CD4-positive, alpha-beta memory T cell (primary cell): ENCODE results near the gene TFDP2. TPM values are rescaled to one million over a fixed set of nuclear protein-coding genes. Genes with fewer than 3 reads are reported as not detected.
"Not testable (repeated sequence)": the region's sequence is repeated elsewhere in the genome, so short reads cannot be mapped to it uniquely, and the experiment has no call there.

Experiments used
- CTCF ChIA-PET: fragments of 350-600 bp; sonication (Branson Sonifier 250); formaldehyde crosslinking; loops from one replicate; lab custom pipeline; 2021; ENCODE audit warnings: inconsistent platforms; ENCODE audit not compliant: partially characterized antibody; lab: Charles Lee
- POLR2A ChIA-PET: fragments of 350-600 bp; sonication (Branson Sonifier 250); formaldehyde crosslinking; loops from one replicate; lab custom pipeline; 2021; ENCODE audit not compliant: partially characterized antibody; lab: Charles Lee
- DNase-seq, 5 donors: peaks; one replicate each; pipeline versions ENCODE4 v3.0.0 to v3.0.0-alpha.2; 2020 to 2022; ENCODE audit warnings: mixed read lengths in 1 of 5
- H3K27ac ChIP-seq: one replicate; pipeline ENCODE4 v1.7.0; 2013; ENCODE audit warnings: low read depth, low read length
- H3K27me3 ChIP-seq: 2 replicates; pipeline ENCODE4 v1.7.0; 2013; ENCODE audit warnings: mild to moderate bottlenecking, low read length, moderate library complexity; ENCODE audit not compliant: insufficient read depth
- H3K36me3 ChIP-seq: 2 replicates; pipeline ENCODE4 v1.7.0; 2013; ENCODE audit warnings: mild to moderate bottlenecking, low read length, moderate library complexity; ENCODE audit not compliant: insufficient read depth
- H3K4me1 ChIP-seq: 2 replicates; pipeline ENCODE4 v1.7.0; 2013; ENCODE audit warnings: mild to moderate bottlenecking, low read length, moderate library complexity; ENCODE audit not compliant: insufficient read depth
- H3K4me3 ChIP-seq, 2 donors: one replicate each; pipeline ENCODE4 v1.7.0; 2013; ENCODE audit warnings: low read length in 2 of 2, mild to moderate bottlenecking in 1 of 2
- H3K9me3 ChIP-seq, 2 donors: one replicate each; pipeline ENCODE4 v1.7.0; 2013; ENCODE audit warnings: low read length in 2 of 2, control low read depth in 1 of 2; ENCODE audit not compliant: control insufficient read depth in 1 of 2
- H3K27ac Mint-ChIP-seq, 7 donors: one replicate each; pipeline ENCODE4 v1.8.0; 2020 to 2021; ENCODE audit warnings: mixed read lengths in 7 of 7, mild to moderate bottlenecking in 6 of 7, inconsistent platforms in 3 of 7, moderate library complexity in 3 of 7
- H3K27me3 Mint-ChIP-seq, 2 donors: one replicate each; pipeline ENCODE4 v1.8.0; 2020 to 2021; ENCODE audit warnings: mixed read lengths in 2 of 2
- H3K36me3 Mint-ChIP-seq, 2 donors: one replicate each; pipeline ENCODE4 v1.8.0; 2020 to 2021; ENCODE audit warnings: mixed read lengths in 2 of 2, inconsistent platforms in 1 of 2, mild to moderate bottlenecking in 1 of 2
- H3K4me1 Mint-ChIP-seq, 4 donors: one replicate each; pipeline ENCODE4 v1.8.0; 2020 to 2021; ENCODE audit warnings: mixed read lengths in 4 of 4, mild to moderate bottlenecking in 1 of 4
- H3K4me3 Mint-ChIP-seq, 8 donors: one replicate each; pipeline ENCODE4 v1.8.0; 2020 to 2021; ENCODE audit warnings: mixed read lengths in 8 of 8, mild to moderate bottlenecking in 7 of 8, moderate library complexity in 6 of 8, inconsistent platforms in 3 of 8
- H3K9me3 Mint-ChIP-seq, 8 donors: one replicate each; pipeline ENCODE4 v1.8.0; 2020 to 2021; ENCODE audit warnings: mixed read lengths in 8 of 8, mild to moderate bottlenecking in 5 of 8, inconsistent platforms in 3 of 8, moderate library complexity in 1 of 8
- intact Hi-C: fragments of 100-400 bp; cut with micrococcal nuclease; formaldehyde crosslinking; loops from one replicate; pipeline ENCODE4 v1.15.1; 2023
- polyA plus RNA-seq, 2 donors: library from polyadenylated mRNA; unstranded; fragments of 300-500 nt; fragmentation: Illumina TruSeq; gene quantifications; one replicate each; pipeline ENCODE4 v1.2.3, GENCODE V29; 2021
- total RNA-seq, 2 experiments: library from RNA; stranded (reverse); gene quantifications; one replicate each; pipeline ENCODE4 v1.2.3, GENCODE V29; 2021

The TFDP2 gene
- total and polyA plus RNA-seq, 4 experiments from 2014 or later: 13.6 to 31.5 (median 22.2) TPM

GRCh38 chr3:141929341-141929995 is 219.9 kb downstream of the TFDP2 start:
- Histone ChIP-seq H3K4me1 (no peaks in the 10 kb centered on the region), H3K4me3 (no peak overlapping the region), H3K36me3 (peaks cover 4% of the 10 kb centered on the region), H3K9me3 (no peaks in the 10 kb centered on the region), H3K27ac (no peak overlapping the region), H3K27me3 (no peaks in the 10 kb centered on the region)
- Mint-ChIP-seq H3K4me3 (no peak overlapping the region), H3K9me3 (no peaks in the 10 kb centered on the region), H3K27me3 (no peaks in the 10 kb centered on the region), H3K36me3 (peaks cover 21 to 25% of the 10 kb centered on the region in 2 donors), H3K27ac (peak overlapping the region in 1 of 7 donors; percentile 43), H3K4me1 (no peaks in the 10 kb centered on the region)
- ChIA-PET CTCF (interaction anchor here (1.0 kb wide), 1 partner anchor 16 kb away, joined by 5 read pairs; no protein-coding TSS in a partner anchor), POLR2A (no interaction called here)
- DNase-seq: no peak
- intact Hi-C loops: no loop called here

- POLR2A ChIA-PET: no interaction called here
- no peak for DNase-seq
- Histone ChIP-seq H3K36me3 (peaks cover 4% of the 10 kb centered on the region), H3K4me1 (no peaks in the 10 kb centered on the region), H3K27ac (no peak overlapping the region), H3K27me3 (no peaks in the 10 kb centered on the region), H3K4me3 (no peak overlapping the region), H3K9me3 (no peaks in the 10 kb centered on the region)
- peak overlapping the region in 3 of 7 donors; percentile 31 to 43 (median 42) for H3K27ac Mint-ChIP-seq
- CTCF ChIA-PET: interaction anchor here (1.0 kb wide), 2 partner anchors 15 to 53 kb away, joined by 3 to 5 read pairs; no protein-coding TSS in a partner anchor
- H3K9me3 Mint-ChIP-seq: no peaks in the 10 kb centered on the region
- peaks cover 24 to 27% of the 10 kb centered on the region in 2 donors for H3K36me3 Mint-ChIP-seq
- H3K27me3 Mint-ChIP-seq: no peaks in the 10 kb centered on the region
- no peak overlapping the region for H3K4me3 Mint-ChIP-seq
- H3K4me1 Mint-ChIP-seq: no peaks in the 10 kb centered on the region
- intact Hi-C loops: no loop called here
These were observed 220.6 kb downstream of the TFDP2 start for GRCh38 chr3:141928631-141929270.

- Histone ChIP-seq H3K36me3 (peaks cover 4% of the 10 kb centered on the region), H3K27ac (no peak overlapping the region), H3K27me3 (no peaks in the 10 kb centered on the region), H3K4me3 (no peak overlapping the region), H3K9me3 (no peaks in the 10 kb centered on the region), H3K4me1 (no peaks in the 10 kb centered on the region)
- ChIA-PET CTCF (interaction anchor here (1.3 kb wide), 1 partner anchor 14 kb away, joined by 4 read pairs; no protein-coding TSS in a partner anchor), POLR2A (interaction anchor here (0.6 kb wide), 1 partner anchor 12 kb away, joined by 3 read pairs; no protein-coding TSS in a partner anchor)
- intact Hi-C loops: no loop called here
- H3K4me1 Mint-ChIP-seq: no peaks in the 10 kb centered on the region
- no peaks in the 10 kb centered on the region for H3K27me3 Mint-ChIP-seq
- H3K36me3 Mint-ChIP-seq: peaks cover 35% of the 10 kb centered on the region in 2 donors
- DNase-seq: no peak
- H3K9me3 Mint-ChIP-seq: no peaks in the 10 kb centered on the region
- H3K27ac Mint-ChIP-seq: peak overlapping the region in 1 of 7 donors; percentile 43
- no peak overlapping the region for H3K4me3 Mint-ChIP-seq
These were observed 222.4 kb downstream of the TFDP2 start for GRCh38 chr3:141926929-141927328.

GRCh38 chr3:141925677-141926076 is 223.7 kb downstream of the TFDP2 start:
- peak overlapping the region in 3 of 7 donors; percentile 43 to 66 (median 60) for H3K27ac Mint-ChIP-seq
- not testable (repeated sequence) for H3K36me3 ChIP-seq

GRCh38 chr3:141921316-141921715 is 228.0 kb downstream of the TFDP2 start:
- Mint-ChIP-seq H3K27ac (peak overlapping the region in 3 of 7 donors; percentile 72 to 85 (median 82)), H3K36me3 (peaks cover 27 to 39% of the 10 kb centered on the region in 2 donors), H3K27me3 (no peaks in the 10 kb centered on the region), H3K4me1 (no peaks in the 10 kb centered on the region), H3K4me3 (no peak overlapping the region), H3K9me3 (no peaks in the 10 kb centered on the region)
- H3K36me3 ChIP-seq: peaks cover 4% of the 10 kb centered on the region
- no peak for DNase-seq
- POLR2A ChIA-PET: no interaction called here
- CTCF ChIA-PET: no interaction called here
- H3K27ac ChIP-seq: no peak overlapping the region
- H3K9me3 ChIP-seq: no peaks in the 10 kb centered on the region
- no peaks in the 10 kb centered on the region for H3K27me3 ChIP-seq
- intact Hi-C loops: no loop called here
- no peaks in the 10 kb centered on the region for H3K4me1 ChIP-seq
- H3K4me3 ChIP-seq: no peak overlapping the region

More at GRCh38 chr3:141925677-141926076, 223.7 kb downstream of the TFDP2 start:
- H3K27ac ChIP-seq, H3K27me3 ChIP-seq, H3K4me1 ChIP-seq, H3K4me1 Mint-ChIP-seq, H3K9me3 Mint-ChIP-seq, POLR2A ChIA-PET, H3K27me3 Mint-ChIP-seq, H3K4me3 ChIP-seq, intact Hi-C loops, H3K4me3 Mint-ChIP-seq, H3K9me3 ChIP-seq, DNase-seq: not testable (repeated sequence)
- CTCF ChIA-PET: interaction anchor here (1.4 kb wide), 1 partner anchor 13 kb away, joined by 4 read pairs; no protein-coding TSS in a partner anchor
- peaks cover 39 to 42% of the 10 kb centered on the region in 2 donors for H3K36me3 Mint-ChIP-seq

- peaks cover 28 to 40% of the 10 kb centered on the region in 2 donors for H3K36me3 Mint-ChIP-seq
- POLR2A ChIA-PET: no interaction called here
- H3K4me1 Mint-ChIP-seq: no peaks in the 10 kb centered on the region
- Histone ChIP-seq H3K36me3 (peaks cover 4% of the 10 kb centered on the region), H3K27me3 (no peaks in the 10 kb centered on the region), H3K4me3 (no peak overlapping the region), H3K4me1 (no peaks in the 10 kb centered on the region), H3K9me3 (no peaks in the 10 kb centered on the region), H3K27ac (no peak overlapping the region)
- H3K4me3 Mint-ChIP-seq: no peak overlapping the region
- no peak for DNase-seq
- H3K9me3 Mint-ChIP-seq: no peaks in the 10 kb centered on the region
- H3K27me3 Mint-ChIP-seq: no peaks in the 10 kb centered on the region
- intact Hi-C loops: no loop called here
- CTCF ChIA-PET: no interaction called here
- peak overlapping the region in 2 of 7 donors; percentile 38 to 70 for H3K27ac Mint-ChIP-seq
These were observed 228.6 kb downstream of the TFDP2 start for GRCh38 chr3:141920701-141921100.

- no peaks in the 10 kb centered on the region for H3K4me1 ChIP-seq
- peaks cover 0 to 2% (median 0%) of the 10 kb centered on the region in 8 donors for H3K9me3 Mint-ChIP-seq
- intact Hi-C loops: no loop called here
- no peak for DNase-seq
- ChIA-PET CTCF (interaction anchor here (0.9 to 4.0 kb wide), 3 partner anchors 40 to 340 kb away, joined by 4 to 65 read pairs (median 5); partner anchors contain the start of gene RNF7), POLR2A (no interaction called here)
- H3K36me3 Mint-ChIP-seq: peaks cover 15 to 31% of the 10 kb centered on the region in 2 donors
- peaks cover 0 to 3% (median 1%) of the 10 kb centered on the region in 4 donors for H3K4me1 Mint-ChIP-seq
- peaks cover 4% of the 10 kb centered on the region for H3K36me3 ChIP-seq
- no peaks in the 10 kb centered on the region for H3K27me3 ChIP-seq
- H3K27ac ChIP-seq: no peak overlapping the region
- no peak overlapping the region for H3K4me3 Mint-ChIP-seq
- no peak overlapping the region for H3K27ac Mint-ChIP-seq
- no peaks in the 10 kb centered on the region for H3K27me3 Mint-ChIP-seq
- H3K9me3 ChIP-seq: no peaks in the 10 kb centered on the region
- no peak overlapping the region for H3K4me3 ChIP-seq
These were observed 233.6 kb downstream of the TFDP2 start for GRCh38 chr3:141915766-141916165.
